Astrocyte (in vitro differentiated cells and primary cell): ENCODE measurements around the gene XRCC6. TPM values are rescaled to one million over a fixed set of nuclear protein-coding genes. Genes with fewer than 3 reads are reported as not detected.

ENCODE experiments used
- DNase-seq: peaks from one replicate; pipeline ENCODE4 v3.0.0-alpha.2; 2010; ENCODE audit warnings: low read depth
- FAIRE-seq: peaks from 2 replicates; lab custom pipeline; 2011; peaks lifted over from hg19 to GRCh38; lab: Jason Lieb, UNC
- H2AFZ ChIP-seq: 2 replicates; pipeline ENCODE4 v1.6.0; 2012; ENCODE audit warnings: low read depth, low read length, inconsistent platforms
- H3K27ac ChIP-seq: 2 replicates; pipeline ENCODE4 v1.5.1; 2011; ENCODE audit warnings: low read depth, low read length, inconsistent platforms
- H3K27me3 ChIP-seq: 2 replicates; pipeline ENCODE4 v1.6.0; 2011; ENCODE audit warnings: low read length, inconsistent platforms; ENCODE audit not compliant: insufficient read depth
- H3K36me3 ChIP-seq: 2 replicates; pipeline ENCODE4 v1.5.1; 2011; ENCODE audit warnings: low read length, inconsistent platforms; ENCODE audit not compliant: insufficient read depth
- H3K4me1 ChIP-seq: 2 replicates; pipeline ENCODE4 v1.5.1; 2011; ENCODE audit warnings: low read length, inconsistent platforms; ENCODE audit not compliant: insufficient read depth
- H3K4me2 ChIP-seq: 2 replicates; pipeline ENCODE4 v1.6.0; 2012; ENCODE audit warnings: low read length, inconsistent platforms
- H3K4me3 ChIP-seq: 2 replicates; pipeline ENCODE4 v1.5.1; 2011; ENCODE audit warnings: low read depth, mild to moderate bottlenecking, low read length, inconsistent platforms; ENCODE audit not compliant: insufficient read depth
- H3K79me2 ChIP-seq: 2 replicates; pipeline ENCODE4 v1.6.0; 2012; ENCODE audit warnings: mild to moderate bottlenecking, low read length, inconsistent platforms; ENCODE audit not compliant: insufficient read depth
- H3K9ac ChIP-seq: 2 replicates; pipeline ENCODE4 v1.6.0; 2012; ENCODE audit warnings: mild to moderate bottlenecking, low read length, inconsistent platforms
- H3K9me3 ChIP-seq: 2 replicates; pipeline ENCODE4 v1.5.1; 2012; ENCODE audit warnings: low read depth, mild to moderate bottlenecking, low read length, inconsistent platforms; ENCODE audit not compliant: insufficient read depth
- H4K20me1 ChIP-seq: 2 replicates; pipeline ENCODE4 v1.6.0; 2012; ENCODE audit warnings: low read length, inconsistent platforms; ENCODE audit not compliant: insufficient read depth
- H3K27ac Mint-ChIP-seq: one replicate; pipeline ENCODE4 v1.8.0; 2021; ENCODE audit warnings: mild to moderate bottlenecking, mixed read lengths; ENCODE audit not compliant: unreplicated experiment
- H3K27me3 Mint-ChIP-seq: one replicate; pipeline ENCODE4 v1.8.0; 2021; ENCODE audit warnings: low read depth, mixed read lengths; ENCODE audit not compliant: unreplicated experiment
- H3K36me3 Mint-ChIP-seq: one replicate; pipeline ENCODE4 v1.8.0; 2021; ENCODE audit warnings: low read depth, mixed read lengths; ENCODE audit not compliant: unreplicated experiment
- H3K4me1 Mint-ChIP-seq: one replicate; pipeline ENCODE4 v1.8.0; 2021; ENCODE audit warnings: low read depth, mixed read lengths; ENCODE audit not compliant: unreplicated experiment
- H3K4me3 Mint-ChIP-seq: one replicate; pipeline ENCODE4 v1.8.0; 2021; ENCODE audit warnings: mild to moderate bottlenecking, moderate library complexity, mixed read lengths; ENCODE audit not compliant: unreplicated experiment
- H3K9me3 Mint-ChIP-seq: one replicate; pipeline ENCODE4 v1.8.0; 2021; ENCODE audit warnings: mild to moderate bottlenecking, mixed read lengths; ENCODE audit not compliant: unreplicated experiment
- CTCF ChIP-seq: IDR thresholded peaks from 2 replicates; pipeline ENCODE4 v1.5.1; 2011; ENCODE audit warnings: low read depth, mild to moderate bottlenecking, inconsistent platforms, low read length, moderate library complexity; ENCODE audit not compliant: insufficient read depth
- EZH2 ChIP-seq: IDR thresholded peaks from 2 replicates; pipeline ENCODE4 v1.6.1; 2012; ENCODE audit warnings: mild to moderate bottlenecking, low read length, inconsistent platforms; ENCODE audit not compliant: insufficient read depth
- total RNA-seq: library from RNA; stranded (reverse); gene quantifications from 2 replicates; pipeline ENCODE4 v1.2.1, GENCODE V29; 2021

The XRCC6 gene
- total RNA-seq, 1 donor from 2014 or later = 232 TPM

GRCh38 chr22:41647771-41648170 is 26.7 kb downstream of the XRCC6 start:
- H3K36me3 ChIP-seq = peaks cover 43% of the 10 kb centered on the region

GRCh38 chr22:41648432-41648831 is 27.3 kb downstream of the XRCC6 start:
- Histone ChIP-seq H3K4me2 (no peak overlapping the region), H2AFZ (no peak overlapping the region), H3K4me1 (no peaks in the 10 kb centered on the region), H3K9ac (no peak overlapping the region), H3K27me3 (no peaks in the 10 kb centered on the region), H3K4me3 (no peak overlapping the region), H4K20me1 (peaks cover 33% of the 10 kb centered on the region), H3K27ac (no peak overlapping the region), H3K79me2 (peaks cover 29% of the 10 kb centered on the region), H3K9me3 (no peaks in the 10 kb centered on the region), H3K36me3 (peaks cover 49% of the 10 kb centered on the region)
- Mint-ChIP-seq H3K36me3 (peaks cover 11% of the 10 kb centered on the region), H3K4me1 (no peaks in the 10 kb centered on the region), H3K27ac (peak overlapping the region; percentile 41), H3K9me3 (no peaks in the 10 kb centered on the region), H3K4me3 (no peak overlapping the region), H3K27me3 (no peaks in the 10 kb centered on the region)
- TF ChIP-seq CTCF (no peak), EZH2 (no peak)
- FAIRE-seq (no peak), DNase-seq (no peak)

More at GRCh38 chr22:41647771-41648170, 26.7 kb downstream of the XRCC6 start:
- FAIRE-seq (no peak), DNase-seq (no peak)
- H3K9ac ChIP-seq = no peak overlapping the region
- H3K4me3 Mint-ChIP-seq = no peak overlapping the region
- H3K36me3 Mint-ChIP-seq = peaks cover 13% of the 10 kb centered on the region
- H3K27me3 Mint-ChIP-seq = no peaks in the 10 kb centered on the region
- H3K4me2 ChIP-seq = no peak overlapping the region
- H3K27ac Mint-ChIP-seq = no peak overlapping the region
- no peaks in the 10 kb centered on the region for H3K9me3 ChIP-seq
- no peak overlapping the region for H3K4me3 ChIP-seq
- H2AFZ ChIP-seq = no peak overlapping the region
- no peaks in the 10 kb centered on the region for H3K9me3 Mint-ChIP-seq
- TF ChIP-seq EZH2 = no peak
- no peak for TF ChIP-seq CTCF
- H3K4me1 ChIP-seq = no peaks in the 10 kb centered on the region
- H3K4me1 Mint-ChIP-seq = peaks cover 2% of the 10 kb centered on the region
- H3K79me2 ChIP-seq = peaks cover 32% of the 10 kb centered on the region
- H4K20me1 ChIP-seq = peaks cover 31% of the 10 kb centered on the region
- H3K27me3 ChIP-seq = no peaks in the 10 kb centered on the region
- H3K27ac ChIP-seq = no peak overlapping the region

- peaks cover 62% of the 10 kb centered on the region for H3K36me3 ChIP-seq
- H3K9me3 Mint-ChIP-seq = no peaks in the 10 kb centered on the region
- H3K9me3 ChIP-seq = no peaks in the 10 kb centered on the region
- no peak overlapping the region for H3K27ac ChIP-seq
- TF ChIP-seq EZH2 = no peak
- no peak for TF ChIP-seq CTCF
- DNase-seq (no peak), FAIRE-seq (no peak)
- H3K4me2 ChIP-seq = no peak overlapping the region
- no peak overlapping the region for H3K9ac ChIP-seq
- no peak overlapping the region for H3K4me3 Mint-ChIP-seq
- H2AFZ ChIP-seq = no peak overlapping the region
- peaks cover 26% of the 10 kb centered on the region for H3K79me2 ChIP-seq
- peaks cover 11% of the 10 kb centered on the region for H3K36me3 Mint-ChIP-seq
- H3K4me1 Mint-ChIP-seq = no peaks in the 10 kb centered on the region
- H3K27ac Mint-ChIP-seq = no peak overlapping the region
- peaks cover 45% of the 10 kb centered on the region for H4K20me1 ChIP-seq
- no peaks in the 10 kb centered on the region for H3K27me3 ChIP-seq
- no peaks in the 10 kb centered on the region for H3K4me1 ChIP-seq
- H3K4me3 ChIP-seq = no peak overlapping the region
- H3K27me3 Mint-ChIP-seq = no peaks in the 10 kb centered on the region
Observed at GRCh38 chr22:41650229-41650628, 29.1 kb downstream of the XRCC6 start.
